GM23338 (cell line): ENCODE data around the gene SDF2L1.

Experiments used
- CREB1 ChIP-seq: fragments of 250-450 bp; sonication (Bioruptor Pico); IDR thresholded peaks from 2 replicates; pipeline ENCODE4 v1.5.0; 2020; ENCODE audit warnings: low read depth, mild to moderate bottlenecking, moderate library complexity
- EZH2 ChIP-seq: fragments of 200-600 bp; sonication (generic); IDR thresholded peaks from one replicate; pipeline ENCODE4 v1.8.0; 2017; ENCODE audit warnings: antibody characterized with exemption, mild to moderate bottlenecking, low read depth; ENCODE audit not compliant: unreplicated experiment
- JUNB ChIP-seq: IDR thresholded peaks from one replicate; pipeline ENCODE4 v1.6.1; 2016; ENCODE audit warnings: antibody characterized with exemption; ENCODE audit not compliant: unreplicated experiment
- NANOG ChIP-seq: IDR thresholded peaks from 2 replicates; pipeline ENCODE4 v1.6.1; 2016; ENCODE audit warnings: antibody characterized with exemption, borderline replicate concordance
- STAT1 ChIP-seq: IDR thresholded peaks from one replicate; pipeline ENCODE4 v1.6.1; 2016; ENCODE audit warnings: antibody characterized with exemption; ENCODE audit not compliant: unreplicated experiment
- TF ChIP-seq, protein P1 (sequence below), 2 experiments: fragments of 200-600 bp in 1 of 2; sonication (generic) in 1 of 2; conservative IDR thresholded peaks; 2 replicates each; pipeline versions ENCODE4 v1.5.1 to v1.6.1; 2016 to 2017; ENCODE audit warnings: antibody characterized with exemption in 2 of 2, low read depth in 2 of 2, mild to moderate bottlenecking in 2 of 2, moderate library complexity in 1 of 2
- TF ChIP-seq, protein P2 (sequence below): IDR thresholded peaks from one replicate; pipeline ENCODE4 v1.6.1; 2018; ENCODE audit warnings: antibody characterized with exemption; ENCODE audit not compliant: unreplicated experiment

DNA sequence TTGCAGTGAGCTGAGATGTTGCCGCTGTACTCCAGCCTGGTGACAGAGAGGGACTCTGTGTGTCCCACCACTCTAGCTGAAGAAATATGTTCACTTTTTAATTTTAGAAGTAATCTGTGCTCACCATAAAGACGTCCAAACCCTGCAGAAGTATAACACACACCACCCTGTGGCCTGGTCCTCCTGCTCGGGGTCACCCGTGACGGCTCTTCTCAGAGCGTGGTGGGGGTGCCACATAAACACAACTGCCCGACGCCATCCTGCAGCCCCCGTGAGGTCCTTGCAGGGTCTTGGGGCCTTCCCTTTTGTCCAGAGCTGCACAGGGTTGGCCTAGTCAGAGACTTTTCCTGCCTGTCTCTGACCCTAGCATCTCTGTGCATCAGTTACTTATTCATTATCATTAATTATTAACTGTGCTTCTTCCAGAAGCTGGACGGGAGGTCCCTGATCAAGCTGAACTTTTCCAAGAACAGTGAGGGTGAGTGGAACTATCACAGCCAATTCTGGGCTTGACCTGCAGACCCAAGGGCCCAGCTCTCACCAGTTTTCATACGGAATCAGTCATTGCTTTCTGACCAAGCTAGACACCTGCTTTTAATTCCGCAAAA is 32.6 kb downstream of the SDF2L1 start:
- no peak for TF ChIP-seq JUNB
- no peak for TF ChIP-seq STAT1
- TF ChIP-seq, protein P1, sequence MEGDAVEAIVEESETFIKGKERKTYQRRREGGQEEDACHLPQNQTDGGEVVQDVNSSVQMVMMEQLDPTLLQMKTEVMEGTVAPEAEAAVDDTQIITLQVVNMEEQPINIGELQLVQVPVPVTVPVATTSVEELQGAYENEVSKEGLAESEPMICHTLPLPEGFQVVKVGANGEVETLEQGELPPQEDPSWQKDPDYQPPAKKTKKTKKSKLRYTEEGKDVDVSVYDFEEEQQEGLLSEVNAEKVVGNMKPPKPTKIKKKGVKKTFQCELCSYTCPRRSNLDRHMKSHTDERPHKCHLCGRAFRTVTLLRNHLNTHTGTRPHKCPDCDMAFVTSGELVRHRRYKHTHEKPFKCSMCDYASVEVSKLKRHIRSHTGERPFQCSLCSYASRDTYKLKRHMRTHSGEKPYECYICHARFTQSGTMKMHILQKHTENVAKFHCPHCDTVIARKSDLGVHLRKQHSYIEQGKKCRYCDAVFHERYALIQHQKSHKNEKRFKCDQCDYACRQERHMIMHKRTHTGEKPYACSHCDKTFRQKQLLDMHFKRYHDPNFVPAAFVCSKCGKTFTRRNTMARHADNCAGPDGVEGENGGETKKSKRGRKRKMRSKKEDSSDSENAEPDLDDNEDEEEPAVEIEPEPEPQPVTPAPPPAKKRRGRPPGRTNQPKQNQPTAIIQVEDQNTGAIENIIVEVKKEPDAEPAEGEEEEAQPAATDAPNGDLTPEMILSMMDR (conservative IDR thresholded peaks at IDR 0.05; ENCODE audit: low read depth in 2 of 2) = no peak
- no peak for TF ChIP-seq EZH2
- no peak for TF ChIP-seq CREB1 (CRISPR knock-in tag)
- TF ChIP-seq NANOG = no peak
- TF ChIP-seq, protein P2, sequence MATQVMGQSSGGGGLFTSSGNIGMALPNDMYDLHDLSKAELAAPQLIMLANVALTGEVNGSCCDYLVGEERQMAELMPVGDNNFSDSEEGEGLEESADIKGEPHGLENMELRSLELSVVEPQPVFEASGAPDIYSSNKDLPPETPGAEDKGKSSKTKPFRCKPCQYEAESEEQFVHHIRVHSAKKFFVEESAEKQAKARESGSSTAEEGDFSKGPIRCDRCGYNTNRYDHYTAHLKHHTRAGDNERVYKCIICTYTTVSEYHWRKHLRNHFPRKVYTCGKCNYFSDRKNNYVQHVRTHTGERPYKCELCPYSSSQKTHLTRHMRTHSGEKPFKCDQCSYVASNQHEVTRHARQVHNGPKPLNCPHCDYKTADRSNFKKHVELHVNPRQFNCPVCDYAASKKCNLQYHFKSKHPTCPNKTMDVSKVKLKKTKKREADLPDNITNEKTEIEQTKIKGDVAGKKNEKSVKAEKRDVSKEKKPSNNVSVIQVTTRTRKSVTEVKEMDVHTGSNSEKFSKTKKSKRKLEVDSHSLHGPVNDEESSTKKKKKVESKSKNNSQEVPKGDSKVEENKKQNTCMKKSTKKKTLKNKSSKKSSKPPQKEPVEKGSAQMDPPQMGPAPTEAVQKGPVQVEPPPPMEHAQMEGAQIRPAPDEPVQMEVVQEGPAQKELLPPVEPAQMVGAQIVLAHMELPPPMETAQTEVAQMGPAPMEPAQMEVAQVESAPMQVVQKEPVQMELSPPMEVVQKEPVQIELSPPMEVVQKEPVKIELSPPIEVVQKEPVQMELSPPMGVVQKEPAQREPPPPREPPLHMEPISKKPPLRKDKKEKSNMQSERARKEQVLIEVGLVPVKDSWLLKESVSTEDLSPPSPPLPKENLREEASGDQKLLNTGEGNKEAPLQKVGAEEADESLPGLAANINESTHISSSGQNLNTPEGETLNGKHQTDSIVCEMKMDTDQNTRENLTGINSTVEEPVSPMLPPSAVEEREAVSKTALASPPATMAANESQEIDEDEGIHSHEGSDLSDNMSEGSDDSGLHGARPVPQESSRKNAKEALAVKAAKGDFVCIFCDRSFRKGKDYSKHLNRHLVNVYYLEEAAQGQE = no peak
